OCI-LY3 (cell line): ENCODE data around the gene NEMP1.

Source experiments
- H2AFZ ChIP-seq: fragments of 200-600, 300-600 bp; shearing (Covaris generic); 2 replicates; pipeline ENCODE4 v1.6.0; 2014; ENCODE audit warnings: antibody characterized with exemption, low read depth, low read length
- H3K27ac ChIP-seq: fragments of 200-600, 300-600 bp; sonication (generic); 2 replicates; pipeline ENCODE4 v1.5.1; 2014; ENCODE audit warnings: mild to moderate bottlenecking, low read length, moderate library complexity, mixed read lengths
- H3K27me3 ChIP-seq: fragments of 200-600, 300-600 bp; sonication (generic); 2 replicates; pipeline ENCODE4 v1.6.1; 2014; ENCODE audit warnings: low read depth, low read length, mixed read lengths
- H3K36me3 ChIP-seq: fragments of 200-600, 300-600 bp; sonication (generic); replicated peaks from 2 replicates; pipeline ENCODE3; 2014; ENCODE audit warnings: low read depth, low read length, mixed read lengths
- H3K4me1 ChIP-seq: fragments of 300-600, 200-600 bp; sonication (generic); 2 replicates; pipeline ENCODE4 v1.6.1; 2014; ENCODE audit warnings: low read length, mixed read lengths
- H3K4me2 ChIP-seq: fragments of 200-600, 300-600 bp; sonication (generic); 2 replicates; pipeline ENCODE4 v1.6.1; 2014; ENCODE audit warnings: low read length, mixed read lengths
- H3K4me3 ChIP-seq: fragments of 300-600, 200-600 bp; sonication (generic); 2 replicates; pipeline ENCODE4 v1.5.1; 2014; ENCODE audit warnings: antibody characterized with exemption, mild to moderate bottlenecking, low read length, moderate library complexity
- H3K79me2 ChIP-seq: fragments of 300-600, 200-600 bp; shearing (Covaris generic); 2 replicates; pipeline ENCODE4 v1.6.1; 2014; ENCODE audit warnings: mild to moderate bottlenecking, low read length, mixed read lengths
- H3K9ac ChIP-seq: fragments of 300-600, 200-600 bp; shearing (Covaris generic); 2 replicates; pipeline ENCODE4 v1.6.0; 2014; ENCODE audit warnings: mild to moderate bottlenecking, low read length, moderate library complexity
- H3K9me3 ChIP-seq: fragments of 200-600, 300-600 bp; shearing (Covaris generic); 2 replicates; pipeline ENCODE4 v1.6.1; 2014; ENCODE audit warnings: low read length, mixed read lengths; ENCODE audit not compliant: insufficient read depth
- H4K20me1 ChIP-seq: fragments of 200-600, 300-600 bp; sonication (generic); 2 replicates; pipeline ENCODE4 v1.6.1; 2016; ENCODE audit warnings: low read length, mixed read lengths; ENCODE audit not compliant: insufficient read depth
- CTCF ChIP-seq: fragments of 200-600, 300-600 bp; sonication (generic); IDR thresholded peaks from 2 replicates; pipeline ENCODE4 v1.5.1; 2014; ENCODE audit warnings: antibody characterized with exemption, low read length, low read depth
- EZH2phosphoT487 ChIP-seq: fragments of 200-600 bp; shearing (Covaris generic); IDR thresholded peaks from 2 replicates; pipeline ENCODE4 v1.6.1; 2018; ENCODE audit warnings: antibody characterized with exemption, mixed run types, low read depth

Gene NEMP1

GRCh38 chr12:57096099-57096572 is 17.5 kb upstream of the NEMP1 start:
- TF ChIP-seq CTCF (no peak), EZH2phosphoT487 (no peak)
- peaks cover 46% of the 10 kb centered on the region for H3K36me3 ChIP-seq

GRCh38 chr12:57095440-57095839 is 16.8 kb upstream of the NEMP1 start:
- H3K9ac ChIP-seq: no peak overlapping the region
- peaks cover 21% of the 10 kb centered on the region for H4K20me1 ChIP-seq
- H3K4me1 ChIP-seq: peaks cover 18% of the 10 kb centered on the region
- no peak overlapping the region for H3K4me2 ChIP-seq
- TF ChIP-seq EZH2phosphoT487 (no peak), CTCF (no peak)
- no peak overlapping the region for H3K4me3 ChIP-seq
- H3K79me2 ChIP-seq: no peaks in the 10 kb centered on the region
- H2AFZ ChIP-seq: no peak overlapping the region
- no peaks in the 10 kb centered on the region for H3K9me3 ChIP-seq
- H3K36me3 ChIP-seq: peaks cover 46% of the 10 kb centered on the region
- H3K27ac ChIP-seq: peak overlapping the region; percentile 1; the same call in 1 of the 2 replicates
- H3K27me3 ChIP-seq: no peaks in the 10 kb centered on the region

More at GRCh38 chr12:57096099-57096572, 17.5 kb upstream of the NEMP1 start:
- peaks cover 21% of the 10 kb centered on the region for H4K20me1 ChIP-seq
- H3K4me3 ChIP-seq: no peak overlapping the region
- peak overlapping the region; percentile 1; the same call in 1 of the 2 replicates for H3K27ac ChIP-seq
- no peak overlapping the region for H3K9ac ChIP-seq
- no peak overlapping the region for H2AFZ ChIP-seq
- H3K4me2 ChIP-seq: no peak overlapping the region
- H3K79me2 ChIP-seq: no peaks in the 10 kb centered on the region
- H3K9me3 ChIP-seq: no peaks in the 10 kb centered on the region
- peaks cover 18% of the 10 kb centered on the region for H3K4me1 ChIP-seq
- H3K27me3 ChIP-seq: no peaks in the 10 kb centered on the region

- no peak overlapping the region for H3K4me3 ChIP-seq
- peak overlapping the region; percentile 41 for H3K4me2 ChIP-seq
Observed at GRCh38 chr12:57094208-57095160, 15.9 kb upstream of the NEMP1 start.

More at GRCh38 chr12:57094208-57095160, 15.9 kb upstream of the NEMP1 start:
- no peaks in the 10 kb centered on the region for H3K27me3 ChIP-seq
- H3K4me1 ChIP-seq: peaks cover 24% of the 10 kb centered on the region
- peaks cover 21% of the 10 kb centered on the region for H4K20me1 ChIP-seq
- no peaks in the 10 kb centered on the region for H3K79me2 ChIP-seq
- no peak overlapping the region for H3K27ac ChIP-seq
- H2AFZ ChIP-seq: no peak overlapping the region
- TF ChIP-seq CTCF (no peak), EZH2phosphoT487 (no peak)
- peaks cover 37% of the 10 kb centered on the region for H3K36me3 ChIP-seq
- H3K9ac ChIP-seq: no peak overlapping the region; the same call in 1 of the 2 replicates
- no peaks in the 10 kb centered on the region for H3K9me3 ChIP-seq
